Body of pancreas (tissue), 4 donors: Measurements from ENCODE around the gene PIEZO2. TPM values are rescaled to one million over a fixed set of nuclear protein-coding genes. Genes with fewer than 3 reads are reported as not detected.

ENCODE experiments used
- ATAC-seq: fragments of 150-250 bp; one replicate; pipeline ENCODE4 v1.9.1; 2016
- DNase-seq, 4 donors: peaks; one replicate each; pipeline ENCODE4 v3.0.0-alpha.2; 2019
- H3K27ac ChIP-seq, 4 donors: fragments of 200-600 bp; sonication (generic); 1 replicate in 3 of 4; 2 replicates in 1 of 4; pipeline versions ENCODE4 v1.5.1 to v1.6.1; 2016 to 2019; ENCODE audit warnings: mild to moderate bottlenecking in 1 of 4, mixed read lengths in 1 of 4, moderate library complexity in 1 of 4
- H3K27me3 ChIP-seq, 2 donors: fragments of 200-600 bp; sonication (generic); one replicate each; pipeline ENCODE4 v1.6.0; 2016; ENCODE audit warnings: mild to moderate bottlenecking in 1 of 2
- H3K36me3 ChIP-seq, 2 donors: fragments of 200-600 bp; sonication (generic); replicated peaks in 1 of 2; 2 replicates each; pipeline ENCODE4 v1.5.1; 2016; ENCODE audit warnings: low read depth in 2 of 2; ENCODE audit not compliant: insufficient read depth in 1 of 2
- H3K4me1 ChIP-seq: fragments of 200-600 bp; sonication (generic); one replicate; pipeline ENCODE4 v1.6.0; 2016
- H3K4me3 ChIP-seq, 2 donors: fragments of 200-600 bp; sonication (generic); 1 replicate in 1 of 2; 2 replicates in 1 of 2; pipeline ENCODE4 v1.5.1; 2016 to 2019
- H3K9me3 ChIP-seq, 3 donors: fragments of 200-600 bp; sonication (generic); 1 replicate in 2 of 3; 2 replicates in 1 of 3; pipeline ENCODE4 v1.5.1; 2016
- CTCF ChIP-seq, 7 experiments: fragments of 450-650 bp in 4 of 7; fragments of 200-600 bp in 3 of 7; sonication (generic) in 3 of 7; IDR thresholded peaks; one replicate each; pipeline ENCODE4 v1.5.1; 2016 to 2019; ENCODE audit warnings: antibody characterized with exemption in 7 of 7
- POLR2A ChIP-seq, 3 donors: fragments of 450-650 bp; IDR thresholded peaks; one replicate each; pipeline ENCODE4 v1.6.1; 2016; ENCODE audit warnings: antibody characterized with exemption in 3 of 3, mild to moderate bottlenecking in 2 of 3
- WGBS, 2 donors: methylation state at CpG; one replicate each; pipeline ENCODE4 v1.1.5; 2017; 5-methylcytosine and 5-hydroxymethylcytosine counted together
- intact Hi-C: fragments of 100-400 bp; cut with DNase I; formaldehyde crosslinking; loops from one replicate; pipeline ENCODE4 v1.15.1; 2023
- total RNA-seq, 2 donors: library from RNA; depleted of rRNA; stranded (reverse); fragments of >200 nt; gene quantifications; one replicate each; pipeline ENCODE4 v1.1.0, GENCODE V29; 2016

PIEZO2 gene
- total RNA-seq, 2 donors from 2014 or later, result 0.33 to 40.7 TPM

GRCh38 chr18:11037533-11038240, 111.7 kb downstream of the PIEZO2 start:
- Histone ChIP-seq H3K36me3 (no peaks in the 10 kb centered on the region), H3K4me3 (no peak overlapping the region), H3K27me3 (no peaks in the 10 kb centered on the region), H3K4me1 (peaks cover 8% of the 10 kb centered on the region), H3K9me3 (no peaks in the 10 kb centered on the region), H3K27ac (no peak overlapping the region)
- WGBS, 2 donors, result 49 to 51% methylated on average over 3 of the region's 3 CpGs
- ATAC-seq, result peak; percentile 35
- TF ChIP-seq CTCF (IDR thresholded peaks at IDR 0.05), result no peak
- no peak for TF ChIP-seq POLR2A (IDR thresholded peaks at IDR 0.05)
- intact Hi-C loops, result loop anchor here (10.0 kb wide), 1 partner anchor 183 kb away; no protein-coding TSS in a partner anchor
- DNase-seq, result no peak

- DNase-seq, result peak in 1 of 4 donors; percentile 41
- Histone ChIP-seq H3K27me3 (no peaks in the 10 kb centered on the region), H3K4me1 (peaks cover 8% of the 10 kb centered on the region), H3K27ac (no peak overlapping the region), H3K4me3 (no peak overlapping the region), H3K36me3 (no peaks in the 10 kb centered on the region), H3K9me3 (no peaks in the 10 kb centered on the region)
- intact Hi-C loops, result loop anchor here (10.0 kb wide), 1 partner anchor 181 kb away; no protein-coding TSS in a partner anchor
- ATAC-seq, result no peak
- 64 to 69% methylated on average over 3 of the region's 3 CpGs for WGBS, 2 donors
- TF ChIP-seq CTCF (IDR thresholded peaks at IDR 0.05), result no peak
- no peak for TF ChIP-seq POLR2A (IDR thresholded peaks at IDR 0.05)
These were observed 113.4 kb downstream of the PIEZO2 start for GRCh38 chr18:11035814-11036495.

- WGBS, 2 donors, result 90 to 91% methylated on average over 2 of the region's 2 CpGs
- DNase-seq (no peak), ATAC-seq (no peak)
- Histone ChIP-seq H3K4me3 (no peak overlapping the region), H3K4me1 (peaks cover 8% of the 10 kb centered on the region), H3K36me3 (no peaks in the 10 kb centered on the region), H3K27me3 (no peaks in the 10 kb centered on the region), H3K9me3 (no peaks in the 10 kb centered on the region), H3K27ac (no peak overlapping the region)
- intact Hi-C loops, result loop anchor here (10.0 kb wide), 1 partner anchor 181 kb away; no protein-coding TSS in a partner anchor
- TF ChIP-seq POLR2A (IDR thresholded peaks at IDR 0.05), result no peak
- TF ChIP-seq CTCF (IDR thresholded peaks at IDR 0.05), result no peak
These were observed 114.0 kb downstream of the PIEZO2 start for GRCh38 chr18:11035376-11035775.

- Histone ChIP-seq H3K4me1 (peaks cover 8% of the 10 kb centered on the region), H3K27ac (no peak overlapping the region), H3K27me3 (no peaks in the 10 kb centered on the region), H3K4me3 (no peak overlapping the region), H3K36me3 (no peaks in the 10 kb centered on the region), H3K9me3 (no peaks in the 10 kb centered on the region)
- 45 to 53% methylated on average over 4 of the region's 4 CpGs for WGBS, 2 donors
- DNase-seq, result peak in 1 of 4 donors; percentile 38
- TF ChIP-seq POLR2A (IDR thresholded peaks at IDR 0.05), result no peak
- no peak for TF ChIP-seq CTCF (IDR thresholded peaks at IDR 0.05)
- ATAC-seq, result peak; percentile 27
- intact Hi-C loops, result loop anchor here (10.0 kb wide), 1 partner anchor 180 kb away; no protein-coding TSS in a partner anchor
These were observed 114.5 kb downstream of the PIEZO2 start for GRCh38 chr18:11034884-11035283.
